GM12892 (cell line): ENCODE measurements around the gene KCNQ5.

Experiments
- POLR2A ChIP-seq: IDR thresholded peaks from 2 replicates; pipeline ENCODE4 v1.6.1; 2011; ENCODE audit warnings: low read depth, low read length, control low read depth
- POLR2AphosphoS5 ChIP-seq: IDR thresholded peaks from 2 replicates; pipeline ENCODE4 v1.6.1; 2011; ENCODE audit warnings: low read depth, low read length, control low read depth
- TAF1 ChIP-seq: IDR thresholded peaks from 2 replicates; pipeline ENCODE4 v1.6.1; 2011; ENCODE audit warnings: low read depth, mild to moderate bottlenecking, control low read depth, low read length, borderline replicate concordance

DNA sequence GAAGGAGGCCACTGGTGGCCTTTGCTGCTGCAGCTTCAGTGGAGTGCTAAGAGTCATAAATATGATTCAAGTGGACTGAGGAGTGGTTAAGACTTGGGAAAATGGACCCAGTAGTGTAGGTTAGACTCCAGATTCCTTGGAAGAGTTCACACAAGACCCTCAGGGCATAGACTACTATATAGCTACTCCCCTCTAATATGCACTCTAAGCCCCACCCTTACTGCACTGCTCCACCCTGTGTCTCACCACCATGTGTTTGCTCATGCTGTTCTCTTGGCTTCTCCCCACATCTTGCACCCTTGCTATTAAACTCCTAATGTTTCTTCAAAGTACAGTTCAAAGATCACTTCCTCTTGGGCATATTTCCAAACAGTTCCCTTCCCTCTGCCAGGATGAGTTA, 5.7 kb downstream of the KCNQ5 start:
- no peak for TF ChIP-seq POLR2AphosphoS5
- no peak for TF ChIP-seq POLR2A
- TF ChIP-seq TAF1, result no peak
